ENCODE data around the gene ZMIZ2.

The ZMIZ2 gene

DNA sequence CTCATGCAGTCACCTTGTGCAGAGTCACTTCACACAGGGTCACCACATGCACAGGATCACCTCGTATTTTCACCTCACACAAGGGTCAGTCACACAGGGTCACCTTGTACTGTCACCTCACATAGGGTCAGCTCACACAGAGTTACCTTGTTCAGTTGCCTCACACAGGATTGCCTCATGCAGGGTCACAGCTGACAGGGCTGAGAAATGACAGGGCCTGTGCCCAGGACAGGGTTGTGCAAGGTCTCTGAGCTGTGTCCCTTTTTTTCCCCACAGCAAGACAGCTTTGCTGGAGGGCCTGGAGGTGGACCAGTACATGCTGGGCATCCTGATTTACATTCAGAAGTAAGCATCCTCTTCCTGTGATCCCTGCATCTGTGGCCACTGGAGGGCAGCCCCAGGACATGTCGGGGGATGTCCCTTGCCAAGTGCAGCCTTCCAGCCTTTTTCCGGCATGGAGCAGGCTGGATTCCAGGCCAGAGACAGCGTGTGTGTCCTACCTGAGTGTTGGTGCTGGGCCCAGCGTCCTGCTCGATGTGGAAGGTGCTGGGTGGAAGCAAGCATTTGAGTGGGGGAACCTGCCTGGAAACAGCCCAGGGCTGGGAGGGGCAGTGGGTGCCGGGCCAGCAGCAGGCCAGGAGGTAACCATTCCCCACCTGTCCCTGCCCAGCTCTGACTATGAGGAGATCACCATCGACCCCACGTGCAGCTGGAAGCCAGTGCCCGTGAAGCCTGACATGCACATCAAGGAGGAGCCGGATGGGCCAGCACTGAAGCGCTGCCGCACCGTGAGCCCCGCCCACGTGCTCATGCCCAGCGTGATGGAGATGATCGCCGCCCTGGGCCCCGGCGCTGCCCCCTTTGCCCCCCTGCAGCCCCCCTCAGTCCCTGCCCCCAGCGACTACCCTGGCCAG, 16.3 kb downstream of the ZMIZ2 start:
- ChIA-PET POLR2A (interaction anchor here (0.6 kb wide), 1 partner anchor 149 kb away, joined by 4 read pairs; no protein-coding TSS in a partner anchor), CTCF (no interaction called here)
- Histone ChIP-seq H3K36me3 (ENCODE audit: control insufficient read depth in 2 of 2, insufficient read depth in 1 of 2, low read length in 2 of 2) (peaks cover 5 to 71% of the 10 kb centered on the region in 2 experiments; a peak in 2 of 3 replicates), H3K9me3 (ENCODE audit: control insufficient read depth, insufficient read depth, low read depth, low read length) (no peaks in the 10 kb centered on the region), H3K4me1 (ENCODE audit: control insufficient read depth, insufficient read depth, low read length) (peaks cover 5% of the 10 kb centered on the region; the same call in 1 of the 2 replicates), H3K4me3 (ENCODE audit: low read depth, low read length) (no peak overlapping the region), H3K27ac (ENCODE audit: extremely low read depth, low read depth, low read length) (no peak overlapping the region)
- TF ChIP-seq, protein P1, sequence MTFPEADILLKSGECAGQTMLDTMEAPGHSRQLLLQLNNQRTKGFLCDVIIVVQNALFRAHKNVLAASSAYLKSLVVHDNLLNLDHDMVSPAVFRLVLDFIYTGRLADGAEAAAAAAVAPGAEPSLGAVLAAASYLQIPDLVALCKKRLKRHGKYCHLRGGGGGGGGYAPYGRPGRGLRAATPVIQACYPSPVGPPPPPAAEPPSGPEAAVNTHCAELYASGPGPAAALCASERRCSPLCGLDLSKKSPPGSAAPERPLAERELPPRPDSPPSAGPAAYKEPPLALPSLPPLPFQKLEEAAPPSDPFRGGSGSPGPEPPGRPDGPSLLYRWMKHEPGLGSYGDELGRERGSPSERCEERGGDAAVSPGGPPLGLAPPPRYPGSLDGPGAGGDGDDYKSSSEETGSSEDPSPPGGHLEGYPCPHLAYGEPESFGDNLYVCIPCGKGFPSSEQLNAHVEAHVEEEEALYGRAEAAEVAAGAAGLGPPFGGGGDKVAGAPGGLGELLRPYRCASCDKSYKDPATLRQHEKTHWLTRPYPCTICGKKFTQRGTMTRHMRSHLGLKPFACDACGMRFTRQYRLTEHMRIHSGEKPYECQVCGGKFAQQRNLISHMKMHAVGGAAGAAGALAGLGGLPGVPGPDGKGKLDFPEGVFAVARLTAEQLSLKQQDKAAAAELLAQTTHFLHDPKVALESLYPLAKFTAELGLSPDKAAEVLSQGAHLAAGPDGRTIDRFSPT (tag by site-specific recombination; IDR thresholded peaks at IDR 0.05) = no peak
- TF ChIP-seq MYNN (tag by site-specific recombination; IDR thresholded peaks at IDR 0.05; ENCODE audit: borderline replicate concordance) (no peak), ZNF768 (tag by site-specific recombination; IDR thresholded peaks at IDR 0.05) (no peak), REPIN1 (tag by site-specific recombination; IDR thresholded peaks at IDR 0.05; ENCODE audit: low read depth) (no peak), ZNF138 (tag by site-specific recombination; IDR thresholded peaks at IDR 0.05; ENCODE audit: borderline replicate concordance) (no peak), ZNF114 (tag by site-specific recombination; IDR thresholded peaks at IDR 0.05) (no peak), ZNF112 (tag by site-specific recombination; IDR thresholded peaks at IDR 0.05) (no peak), KLF10 (tag by site-specific recombination; IDR thresholded peaks at IDR 0.05) (no peak), ZNF24 (tag by site-specific recombination; IDR thresholded peaks at IDR 0.05) (no peak)
- TF ChIP-seq, protein P2, sequence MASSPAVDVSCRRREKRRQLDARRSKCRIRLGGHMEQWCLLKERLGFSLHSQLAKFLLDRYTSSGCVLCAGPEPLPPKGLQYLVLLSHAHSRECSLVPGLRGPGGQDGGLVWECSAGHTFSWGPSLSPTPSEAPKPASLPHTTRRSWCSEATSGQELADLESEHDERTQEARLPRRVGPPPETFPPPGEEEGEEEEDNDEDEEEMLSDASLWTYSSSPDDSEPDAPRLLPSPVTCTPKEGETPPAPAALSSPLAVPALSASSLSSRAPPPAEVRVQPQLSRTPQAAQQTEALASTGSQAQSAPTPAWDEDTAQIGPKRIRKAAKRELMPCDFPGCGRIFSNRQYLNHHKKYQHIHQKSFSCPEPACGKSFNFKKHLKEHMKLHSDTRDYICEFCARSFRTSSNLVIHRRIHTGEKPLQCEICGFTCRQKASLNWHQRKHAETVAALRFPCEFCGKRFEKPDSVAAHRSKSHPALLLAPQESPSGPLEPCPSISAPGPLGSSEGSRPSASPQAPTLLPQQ (tag by site-specific recombination; IDR thresholded peaks at IDR 0.05) = no peak
- TF ChIP-seq, protein P3, sequence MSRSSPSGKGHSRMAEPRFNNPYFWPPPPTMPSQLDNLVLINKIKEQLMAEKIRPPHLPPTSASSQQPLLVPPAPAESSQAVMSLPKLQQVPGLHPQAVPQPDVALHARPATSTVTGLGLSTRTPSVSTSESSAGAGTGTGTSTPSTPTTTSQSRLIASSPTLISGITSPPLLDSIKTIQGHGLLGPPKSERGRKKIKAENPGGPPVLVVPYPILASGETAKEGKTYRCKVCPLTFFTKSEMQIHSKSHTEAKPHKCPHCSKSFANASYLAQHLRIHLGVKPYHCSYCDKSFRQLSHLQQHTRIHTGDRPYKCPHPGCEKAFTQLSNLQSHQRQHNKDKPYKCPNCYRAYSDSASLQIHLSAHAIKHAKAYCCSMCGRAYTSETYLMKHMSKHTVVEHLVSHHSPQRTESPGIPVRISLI (tag by site-specific recombination; IDR thresholded peaks at IDR 0.05) = no peak

DNA sequence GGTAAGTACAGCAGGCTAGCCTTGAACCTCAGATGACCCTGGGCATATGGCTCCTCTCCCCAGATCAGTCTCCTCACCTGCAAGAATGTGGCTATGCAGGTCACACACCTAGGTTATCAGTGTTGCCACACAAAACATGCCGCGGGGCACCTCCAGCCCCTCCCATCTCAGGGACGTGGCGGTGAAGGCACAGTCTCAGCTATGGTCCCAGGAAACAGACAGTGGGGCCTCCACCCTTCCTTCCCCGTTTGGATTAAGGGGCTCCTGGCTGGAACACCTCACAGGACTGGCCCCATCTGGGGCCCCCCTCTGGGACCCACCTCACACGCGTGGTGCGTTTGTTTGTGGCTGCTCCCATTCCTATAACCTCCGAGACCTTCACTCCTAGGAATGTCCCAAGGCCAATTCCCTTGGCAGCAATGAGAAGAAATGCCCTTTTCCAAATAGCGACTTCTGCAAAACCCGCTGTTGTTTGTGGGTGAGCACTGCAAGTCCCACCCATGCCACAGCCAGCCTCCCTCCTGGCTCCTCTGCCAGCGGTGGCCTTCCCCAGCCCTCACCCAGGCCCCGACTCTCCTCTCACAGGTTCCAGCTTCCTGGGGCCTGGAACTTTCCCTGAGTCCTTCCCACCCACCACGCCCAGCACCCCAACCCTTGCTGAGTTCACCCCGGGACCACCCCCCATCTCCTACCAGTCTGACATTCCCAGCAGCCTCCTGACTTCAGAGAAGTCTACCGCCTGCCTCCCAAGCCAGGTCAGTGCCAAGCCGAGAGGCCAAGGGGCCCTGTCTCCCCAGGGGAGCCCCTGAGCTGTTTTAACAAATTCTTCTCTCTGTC, 17.1 kb downstream of the ZMIZ2 start:
- POLR2A ChIA-PET = interaction anchor here (0.8 kb wide), 1 partner anchor 159 kb away, joined by 3 read pairs; the partner anchor contains the start of gene OGDH
- CTCF ChIA-PET = no interaction called here
- H3K27ac ChIP-seq (ENCODE audit: extremely low read depth, low read depth, low read length) = no peak overlapping the region
- H3K4me1 ChIP-seq (ENCODE audit: control insufficient read depth, insufficient read depth, low read length) = peaks cover 5% of the 10 kb centered on the region; the same call in 1 of the 2 replicates
- peaks cover 5 to 62% of the 10 kb centered on the region in 2 experiments; a peak in 2 of 3 replicates for H3K36me3 ChIP-seq (ENCODE audit: control insufficient read depth in 2 of 2, insufficient read depth in 1 of 2, low read length in 2 of 2)
- no peak overlapping the region for H3K4me3 ChIP-seq (ENCODE audit: low read depth, low read length)
- H3K9me3 ChIP-seq (ENCODE audit: control insufficient read depth, insufficient read depth, low read depth, low read length) = no peaks in the 10 kb centered on the region
- TF ChIP-seq, protein P4, sequence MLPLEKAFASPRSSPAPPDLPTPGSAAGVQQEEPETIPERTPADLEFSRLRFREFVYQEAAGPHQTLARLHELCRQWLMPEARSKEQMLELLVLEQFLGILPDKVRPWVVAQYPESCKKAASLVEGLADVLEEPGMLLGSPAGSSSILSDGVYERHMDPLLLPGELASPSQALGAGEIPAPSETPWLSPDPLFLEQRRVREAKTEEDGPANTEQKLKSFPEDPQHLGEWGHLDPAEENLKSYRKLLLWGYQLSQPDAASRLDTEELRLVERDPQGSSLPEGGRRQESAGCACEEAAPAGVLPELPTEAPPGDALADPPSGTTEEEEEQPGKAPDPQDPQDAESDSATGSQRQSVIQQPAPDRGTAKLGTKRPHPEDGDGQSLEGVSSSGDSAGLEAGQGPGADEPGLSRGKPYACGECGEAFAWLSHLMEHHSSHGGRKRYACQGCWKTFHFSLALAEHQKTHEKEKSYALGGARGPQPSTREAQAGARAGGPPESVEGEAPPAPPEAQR (tag by site-specific recombination; IDR thresholded peaks at IDR 0.05) = no peak
- TF ChIP-seq ZFP3 (tag by site-specific recombination; IDR thresholded peaks at IDR 0.05; ENCODE audit: low read depth) (no peak), ZNF571 (tag by site-specific recombination; IDR thresholded peaks at IDR 0.05) (no peak), ZNF624 (tag by site-specific recombination; IDR thresholded peaks at IDR 0.05) (no peak), ZNF600 (tag by site-specific recombination; IDR thresholded peaks at IDR 0.05) (no peak), OSR2 (tag by site-specific recombination; IDR thresholded peaks at IDR 0.05) (no peak), ZNF221 (tag by site-specific recombination; IDR thresholded peaks at IDR 0.05; ENCODE audit: borderline replicate concordance) (no peak), KLF9 (tag by site-specific recombination; IDR thresholded peaks at IDR 0.05; ENCODE audit: low read depth) (no peak), ZNF510 (tag by site-specific recombination; IDR thresholded peaks at IDR 0.05; ENCODE audit: insufficient replicate concordance) (no peak)
- TF ChIP-seq, protein P5, sequence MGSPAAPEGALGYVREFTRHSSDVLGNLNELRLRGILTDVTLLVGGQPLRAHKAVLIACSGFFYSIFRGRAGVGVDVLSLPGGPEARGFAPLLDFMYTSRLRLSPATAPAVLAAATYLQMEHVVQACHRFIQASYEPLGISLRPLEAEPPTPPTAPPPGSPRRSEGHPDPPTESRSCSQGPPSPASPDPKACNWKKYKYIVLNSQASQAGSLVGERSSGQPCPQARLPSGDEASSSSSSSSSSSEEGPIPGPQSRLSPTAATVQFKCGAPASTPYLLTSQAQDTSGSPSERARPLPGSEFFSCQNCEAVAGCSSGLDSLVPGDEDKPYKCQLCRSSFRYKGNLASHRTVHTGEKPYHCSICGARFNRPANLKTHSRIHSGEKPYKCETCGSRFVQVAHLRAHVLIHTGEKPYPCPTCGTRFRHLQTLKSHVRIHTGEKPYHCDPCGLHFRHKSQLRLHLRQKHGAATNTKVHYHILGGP (tag by site-specific recombination; IDR thresholded peaks at IDR 0.05) = no peak
- TF ChIP-seq, protein P6, sequence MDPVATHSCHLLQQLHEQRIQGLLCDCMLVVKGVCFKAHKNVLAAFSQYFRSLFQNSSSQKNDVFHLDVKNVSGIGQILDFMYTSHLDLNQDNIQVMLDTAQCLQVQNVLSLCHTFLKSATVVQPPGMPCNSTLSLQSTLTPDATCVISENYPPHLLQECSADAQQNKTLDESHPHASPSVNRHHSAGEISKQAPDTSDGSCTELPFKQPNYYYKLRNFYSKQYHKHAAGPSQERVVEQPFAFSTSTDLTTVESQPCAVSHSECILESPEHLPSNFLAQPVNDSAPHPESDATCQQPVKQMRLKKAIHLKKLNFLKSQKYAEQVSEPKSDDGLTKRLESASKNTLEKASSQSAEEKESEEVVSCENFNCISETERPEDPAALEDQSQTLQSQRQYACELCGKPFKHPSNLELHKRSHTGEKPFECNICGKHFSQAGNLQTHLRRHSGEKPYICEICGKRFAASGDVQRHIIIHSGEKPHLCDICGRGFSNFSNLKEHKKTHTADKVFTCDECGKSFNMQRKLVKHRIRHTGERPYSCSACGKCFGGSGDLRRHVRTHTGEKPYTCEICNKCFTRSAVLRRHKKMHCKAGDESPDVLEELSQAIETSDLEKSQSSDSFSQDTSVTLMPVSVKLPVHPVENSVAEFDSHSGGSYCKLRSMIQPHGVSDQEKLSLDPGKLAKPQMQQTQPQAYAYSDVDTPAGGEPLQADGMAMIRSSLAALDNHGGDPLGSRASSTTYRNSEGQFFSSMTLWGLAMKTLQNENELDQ (tag by site-specific recombination; IDR thresholded peaks at IDR 0.05; ENCODE audit: low read depth) = no peak
